ENCODE results near the gene ZNF319.
A peak's percentile ranks its signal among the peaks of the same experiment; 100 is the strongest.

GRCh38 chr16:58025351-58026138, 25.1 kb upstream of the ZNF319 start, which contains the start of gene MMP15:
- TF ChIP-seq CTCF (IDR thresholded peaks at IDR 0.05), result no peak
- peak in 2 of 3 donors; percentile 42 to 55 for TF ChIP-seq POLR2A (IDR thresholded peaks at IDR 0.05)
